HUES48 (cell line): ENCODE data around the gene TDRD9.
"Not testable (repeated sequence)": the region's sequence is repeated elsewhere in the genome, so short reads cannot be mapped to it uniquely, and the experiment has no call there.

Experiments used
- H3K27ac ChIP-seq: one replicate; pipeline ENCODE4 v1.7.0; 2013; ENCODE audit warnings: low read depth, low read length, inconsistent platforms
- H3K27me3 ChIP-seq: 2 replicates; pipeline ENCODE4 v1.6.1; 2013; ENCODE audit warnings: mild to moderate bottlenecking, low read length; ENCODE audit not compliant: control insufficient read depth, insufficient read depth
- H3K36me3 ChIP-seq: 2 replicates; pipeline ENCODE4 v1.6.1; 2013; ENCODE audit warnings: low read length; ENCODE audit not compliant: control insufficient read depth, insufficient read depth
- H3K4me1 ChIP-seq: 2 replicates; pipeline ENCODE4 v1.6.1; 2013; ENCODE audit warnings: mild to moderate bottlenecking, low read length; ENCODE audit not compliant: control insufficient read depth, insufficient read depth
- H3K4me3 ChIP-seq: 2 replicates; pipeline ENCODE4 v1.5.1; 2013; ENCODE audit warnings: mild to moderate bottlenecking, low read depth, low read length
- H3K9ac ChIP-seq: 2 replicates; pipeline ENCODE4 v1.6.1; 2013; ENCODE audit warnings: mild to moderate bottlenecking, low read depth, low read length, moderate library complexity
- H3K9me3 ChIP-seq: 2 replicates; pipeline ENCODE4 v1.6.1; 2013; ENCODE audit warnings: low read length; ENCODE audit not compliant: control insufficient read depth, insufficient read depth

Gene TDRD9

GRCh38 chr14:103949131-103949790 lies 21.0 kb downstream of the TDRD9 start:
- H3K9ac ChIP-seq = no peak overlapping the region
- H3K27me3 ChIP-seq = no peaks in the 10 kb centered on the region
- no peak overlapping the region for H3K4me3 ChIP-seq
- H3K27ac ChIP-seq = no peak overlapping the region
- H3K9me3 ChIP-seq = 0 out of 2 replicates have a peak, but pooled peaks cover 3% of the 10 kb centered on the region
- no peaks in the 10 kb centered on the region for H3K36me3 ChIP-seq
- no peaks in the 10 kb centered on the region for H3K4me1 ChIP-seq

GRCh38 chr14:103960457-103961055 lies 32.3 kb downstream of the TDRD9 start:
- no peak overlapping the region for H3K27ac ChIP-seq
- H3K9ac ChIP-seq = no peak overlapping the region
- no peak overlapping the region for H3K4me3 ChIP-seq
- H3K27me3 ChIP-seq = no peaks in the 10 kb centered on the region
- H3K36me3 ChIP-seq = no peaks in the 10 kb centered on the region
- H3K9me3 ChIP-seq = no peaks in the 10 kb centered on the region
- no peaks in the 10 kb centered on the region for H3K4me1 ChIP-seq

GRCh38 chr14:103961928-103962578 lies 33.8 kb downstream of the TDRD9 start:
- Histone ChIP-seq H3K27me3 (no peaks in the 10 kb centered on the region), H3K27ac (no peak overlapping the region), H3K4me1 (no peaks in the 10 kb centered on the region), H3K9ac (no peak overlapping the region), H3K9me3 (no peaks in the 10 kb centered on the region), H3K4me3 (no peak overlapping the region), H3K36me3 (no peaks in the 10 kb centered on the region)

GRCh38 chr14:103966631-103967030 lies 38.4 kb downstream of the TDRD9 start:
- no peaks in the 10 kb centered on the region for H3K27me3 ChIP-seq
- H3K36me3 ChIP-seq = no peaks in the 10 kb centered on the region
- H3K4me3 ChIP-seq = no peak overlapping the region
- H3K9ac ChIP-seq = no peak overlapping the region
- no peak overlapping the region for H3K27ac ChIP-seq
- no peaks in the 10 kb centered on the region for H3K9me3 ChIP-seq
- no peaks in the 10 kb centered on the region for H3K4me1 ChIP-seq

- no peaks in the 10 kb centered on the region for H3K36me3 ChIP-seq
- H3K27me3 ChIP-seq = no peaks in the 10 kb centered on the region
- H3K9me3 ChIP-seq = no peaks in the 10 kb centered on the region
- no peak overlapping the region for H3K4me3 ChIP-seq
- no peak overlapping the region for H3K27ac ChIP-seq
- H3K9ac ChIP-seq = no peak overlapping the region
- no peaks in the 10 kb centered on the region for H3K4me1 ChIP-seq
Measured at GRCh38 chr14:103969961-103970360, 41.7 kb downstream of the TDRD9 start.

GRCh38 chr14:103973354-103973753 lies 45.1 kb downstream of the TDRD9 start:
- H3K27ac ChIP-seq = no peak overlapping the region
- H3K4me3 ChIP-seq = no peak overlapping the region
- H3K27me3 ChIP-seq = no peaks in the 10 kb centered on the region
- no peaks in the 10 kb centered on the region for H3K36me3 ChIP-seq
- no peak overlapping the region for H3K9ac ChIP-seq
- H3K9me3 ChIP-seq = no peaks in the 10 kb centered on the region
- no peaks in the 10 kb centered on the region for H3K4me1 ChIP-seq

GRCh38 chr14:103974575-103974974 lies 46.3 kb downstream of the TDRD9 start:
- Histone ChIP-seq H3K9me3 (no peaks in the 10 kb centered on the region), H3K36me3 (no peaks in the 10 kb centered on the region), H3K4me3 (no peak overlapping the region), H3K4me1 (no peaks in the 10 kb centered on the region), H3K27ac (no peak overlapping the region), H3K9ac (no peak overlapping the region), H3K27me3 (no peaks in the 10 kb centered on the region)

GRCh38 chr14:103980623-103981238 lies 52.5 kb downstream of the TDRD9 start:
- H3K27me3 ChIP-seq, H3K4me3 ChIP-seq, H3K36me3 ChIP-seq, H3K9ac ChIP-seq, H3K4me1 ChIP-seq, H3K27ac ChIP-seq: not testable (repeated sequence)
- H3K9me3 ChIP-seq = peaks cover 14% of the 10 kb centered on the region

- H3K27me3 ChIP-seq = no peaks in the 10 kb centered on the region
- H3K9ac ChIP-seq = no peak overlapping the region
- no peaks in the 10 kb centered on the region for H3K4me1 ChIP-seq
- H3K27ac ChIP-seq = no peak overlapping the region
- H3K36me3 ChIP-seq = no peaks in the 10 kb centered on the region
- no peak overlapping the region for H3K4me3 ChIP-seq
- H3K9me3 ChIP-seq = peaks cover 25% of the 10 kb centered on the region
Measured at GRCh38 chr14:103984196-103984595, 55.9 kb downstream of the TDRD9 start.

GRCh38 chr14:103989034-103989433 lies 60.8 kb downstream of the TDRD9 start:
- no peaks in the 10 kb centered on the region for H3K36me3 ChIP-seq
- H3K27ac ChIP-seq = no peak overlapping the region
- no peak overlapping the region for H3K9ac ChIP-seq
- H3K4me1 ChIP-seq = no peaks in the 10 kb centered on the region
- H3K4me3 ChIP-seq = no peak overlapping the region
- H3K9me3 ChIP-seq = peaks cover 28% of the 10 kb centered on the region
- H3K27me3 ChIP-seq = no peaks in the 10 kb centered on the region

GRCh38 chr14:103989964-103990363 lies 61.7 kb downstream of the TDRD9 start:
- H3K4me3 ChIP-seq = no peak overlapping the region
- H3K27ac ChIP-seq = no peak overlapping the region
- H3K4me1 ChIP-seq = no peaks in the 10 kb centered on the region
- no peaks in the 10 kb centered on the region for H3K27me3 ChIP-seq
- no peak overlapping the region for H3K9ac ChIP-seq
- peaks cover 20% of the 10 kb centered on the region for H3K9me3 ChIP-seq
- no peaks in the 10 kb centered on the region for H3K36me3 ChIP-seq
